Stimulated activated CD8-positive, alpha-beta memory T cell treated with anti-CD3 and anti-CD28 coated beads, Interleukin-7, amount 100 ng/mL, for 1 hour (primary cell): ENCODE measurements around the gene CX3CR1.

ENCODE experiments used
- DNase-seq, 2 donors: peaks; one replicate each; pipeline ENCODE4 v3.0.0-alpha.2; 2020; ENCODE audit warnings: low read depth in 2 of 2

CX3CR1 gene

GRCh38 chr3:39222939-39223338 is 56.9 kb downstream of the CX3CR1 start:
- no peak for DNase-seq

GRCh38 chr3:39222462-39222861 is 57.4 kb downstream of the CX3CR1 start:
- DNase-seq = no peak

GRCh38 chr3:39221141-39221530 is 58.7 kb downstream of the CX3CR1 start:
- DNase-seq = no peak

- DNase-seq = no peak
These were observed 59.3 kb downstream of the CX3CR1 start for GRCh38 chr3:39220407-39221140.

- DNase-seq = no peak
These were observed 60.1 kb downstream of the CX3CR1 start for GRCh38 chr3:39219702-39220101.

- no peak for DNase-seq
These were observed 63.6 kb downstream of the CX3CR1 start for GRCh38 chr3:39216176-39216790.

- DNase-seq = no peak
These were observed 66.2 kb downstream of the CX3CR1 start for GRCh38 chr3:39213613-39214012.
